Measurements from ENCODE around the gene SLC9C2. TPM values are rescaled to one million over a fixed set of nuclear protein-coding genes. Genes with fewer than 3 reads are reported as not detected.
A peak's percentile ranks its signal among the peaks of the same experiment; 100 is the strongest.
"Not testable (repeated sequence)": the region's sequence is repeated elsewhere in the genome, so short reads cannot be mapped to it uniquely, and the experiment has no call there.

The SLC9C2 gene
- total RNA-seq, 5 donors from 2014 or later (not counting 1 experiment from before 2014, with no cell fraction given), result not detected

GRCh38 chr1:173475564-173476196, 127.2 kb downstream of the SLC9C2 start:
- no peaks in the 10 kb centered on the region for H3K27me3 Mint-ChIP-seq
- WGBS (ENCODE audit: insufficient coverage), result 33% methylated on average over 4 of the region's 5 CpGs
- H3K27ac ChIP-seq (ENCODE audit: low read length), result peak overlapping the region; percentile 28
- H3K36me3 Mint-ChIP-seq, result peaks cover 39% of the 10 kb centered on the region
- peaks cover 24 to 34% of the 10 kb centered on the region in 2 experiments for H3K4me1 ChIP-seq (ENCODE audit: control insufficient read depth in 1 of 2, extremely low read depth in 1 of 2, insufficient read depth in 2 of 2, low read length in 2 of 2)
- ChIA-PET CTCF (interaction anchor here in 1 of 2 donors (0.6 to 2.1 kb wide), 3 partner anchors 46 to 742 kb away, joined by 3 to 7 read pairs (median 5); no protein-coding TSS in a partner anchor), POLR2A (no interaction called here)
- DNase-seq (peak in 1 of 35 experiments; percentile 11), ATAC-seq (replicated peaks in 1 of 4) (no peak)
- H3K4me3 Mint-ChIP-seq, result peak overlapping the region; percentile 84 to 90 (median 85)
- no peaks in the 10 kb centered on the region for H3K27me3 ChIP-seq (replicated peaks in 1 of 2; ENCODE audit: control insufficient read depth in 2 of 2, extremely low read depth in 1 of 2, insufficient read depth in 2 of 2, low read length in 1 of 2)
- peaks cover 0 to 5% of the 10 kb centered on the region in 2 donors for H3K36me3 ChIP-seq (ENCODE audit: control insufficient read depth in 2 of 2, extremely low read depth in 1 of 2, insufficient read depth in 1 of 2, low read length in 1 of 2)
- H3K9me3 ChIP-seq, result no peaks in the 10 kb centered on the region
- H3K4me3 ChIP-seq (ENCODE audit: control insufficient read depth in 1 of 2, extremely low read depth in 1 of 2, low read length in 1 of 2), result peak overlapping the region; percentile 80 to 92
- H3K27ac Mint-ChIP-seq, result peak overlapping the region; percentile 33 to 46
- peaks cover 0 to 8% (median 0%) of the 10 kb centered on the region in 3 donors for H3K9me3 Mint-ChIP-seq
- peaks cover 60 to 66% (median 63%) of the 10 kb centered on the region in 3 donors for H3K4me1 Mint-ChIP-seq

GRCh38 chr1:173474780-173475421, 128.0 kb downstream of the SLC9C2 start:
- Mint-ChIP-seq H3K27ac (peak overlapping the region; percentile 39 to 58), H3K9me3 (peaks cover 4 to 15% (median 7%) of the 10 kb centered on the region in 3 donors), H3K4me3 (peak overlapping the region; percentile 45 to 84 (median 64)), H3K36me3 (peaks cover 41% of the 10 kb centered on the region), H3K4me1 (peaks cover 55 to 60% (median 59%) of the 10 kb centered on the region in 3 donors)
- DNase-seq; POLR2A ChIA-PET; H3K27me3 Mint-ChIP-seq; H3K27ac ChIP-seq (ENCODE audit: low read length); H3K27me3 ChIP-seq (replicated peaks in 1 of 2; ENCODE audit: control insufficient read depth in 2 of 2, extremely low read depth in 1 of 2, insufficient read depth in 2 of 2, low read length in 1 of 2); H3K9me3 ChIP-seq; H3K4me3 ChIP-seq (ENCODE audit: control insufficient read depth in 1 of 2, extremely low read depth in 1 of 2, low read length in 1 of 2); H3K36me3 ChIP-seq (ENCODE audit: control insufficient read depth in 2 of 2, extremely low read depth in 1 of 2, insufficient read depth in 1 of 2, low read length in 1 of 2); ATAC-seq (replicated peaks in 1 of 4): not testable (repeated sequence)
- CTCF ChIA-PET, result interaction anchor here in 1 of 2 donors (2.1 kb wide), 1 partner anchor 45 kb away, joined by 7 read pairs; no protein-coding TSS in a partner anchor
- 98% methylated on average over 10 of the region's 17 CpGs for WGBS (ENCODE audit: insufficient coverage)
- peaks cover 24 to 34% of the 10 kb centered on the region in 2 experiments for H3K4me1 ChIP-seq (ENCODE audit: control insufficient read depth in 1 of 2, extremely low read depth in 1 of 2, insufficient read depth in 2 of 2, low read length in 2 of 2)

GRCh38 chr1:173474097-173474779, 128.6 kb downstream of the SLC9C2 start:
- Mint-ChIP-seq H3K9me3 (peaks cover 4 to 17% (median 9%) of the 10 kb centered on the region in 3 donors), H3K36me3 (peaks cover 43% of the 10 kb centered on the region), H3K4me3 (peak overlapping the region in 2 of 3 donors; percentile 19 to 84), H3K27me3 (no peaks in the 10 kb centered on the region), H3K4me1 (peaks cover 49 to 53% (median 53%) of the 10 kb centered on the region in 3 donors), H3K27ac (peak overlapping the region; percentile 44 to 52)
- DNase-seq, result no peak
- WGBS (ENCODE audit: insufficient coverage), result 100% methylated on average over 2 of the region's 5 CpGs
- ChIA-PET POLR2A (no interaction called here), CTCF (interaction anchor here in 1 of 2 donors (0.8 kb wide), 1 partner anchor 43 kb away, joined by 5 read pairs; no protein-coding TSS in a partner anchor)
- Histone ChIP-seq H3K4me1 (ENCODE audit: control insufficient read depth in 1 of 2, extremely low read depth in 1 of 2, insufficient read depth in 2 of 2, low read length in 2 of 2) (peaks cover 24 to 34% of the 10 kb centered on the region in 2 experiments), H3K27me3 (replicated peaks in 1 of 2; ENCODE audit: control insufficient read depth in 2 of 2, extremely low read depth in 1 of 2, insufficient read depth in 2 of 2, low read length in 1 of 2) (no peaks in the 10 kb centered on the region), H3K36me3 (ENCODE audit: control insufficient read depth in 2 of 2, extremely low read depth in 1 of 2, insufficient read depth in 1 of 2, low read length in 1 of 2) (no peaks in the 10 kb centered on the region), H3K9me3 (no peaks in the 10 kb centered on the region), H3K27ac (ENCODE audit: low read length) (no peak overlapping the region), H3K4me3 (ENCODE audit: control insufficient read depth in 1 of 2, extremely low read depth in 1 of 2, low read length in 1 of 2) (no peak overlapping the region)
- no peak for ATAC-seq (replicated peaks in 1 of 4)

GRCh38 chr1:173473599-173474011, 129.3 kb downstream of the SLC9C2 start:
- H3K36me3 Mint-ChIP-seq, result peaks cover 48% of the 10 kb centered on the region

GRCh38 chr1:173470608-173471007, 132.3 kb downstream of the SLC9C2 start:
- DNase-seq (no peak), ATAC-seq (replicated peaks in 1 of 4) (no peak)
- POLR2A ChIA-PET, result interaction anchor here in 1 of 2 donors (0.6 kb wide), 1 partner anchor 1033 kb away, joined by 12 read pairs; no protein-coding TSS in a partner anchor
- no peaks in the 10 kb centered on the region for H3K27me3 Mint-ChIP-seq
- Histone ChIP-seq H3K36me3 (ENCODE audit: control insufficient read depth in 2 of 2, extremely low read depth in 1 of 2, insufficient read depth in 1 of 2, low read length in 1 of 2) (no peaks in the 10 kb centered on the region), H3K4me1 (ENCODE audit: control insufficient read depth in 1 of 2, extremely low read depth in 1 of 2, insufficient read depth in 2 of 2, low read length in 2 of 2) (peaks cover 8 to 15% of the 10 kb centered on the region in 2 experiments), H3K4me3 (ENCODE audit: control insufficient read depth in 1 of 2, extremely low read depth in 1 of 2, low read length in 1 of 2) (no peak overlapping the region), H3K27me3 (replicated peaks in 1 of 2; ENCODE audit: control insufficient read depth in 2 of 2, extremely low read depth in 1 of 2, insufficient read depth in 2 of 2, low read length in 1 of 2) (no peaks in the 10 kb centered on the region), H3K9me3 (no peaks in the 10 kb centered on the region), H3K27ac (ENCODE audit: low read length) (no peak overlapping the region)
- no peak overlapping the region for H3K4me3 Mint-ChIP-seq
- peaks cover 26 to 41% (median 37%) of the 10 kb centered on the region in 3 donors for H3K4me1 Mint-ChIP-seq
- H3K9me3 Mint-ChIP-seq, result peaks cover 9 to 33% (median 26%) of the 10 kb centered on the region in 3 donors
- no peak overlapping the region for H3K27ac Mint-ChIP-seq
- WGBS (ENCODE audit: insufficient coverage), result 91% methylated on average over 2 of the region's 4 CpGs
- CTCF ChIA-PET, result no interaction called here
- H3K36me3 Mint-ChIP-seq, result peaks cover 72% of the 10 kb centered on the region

More at GRCh38 chr1:173473599-173474011, 129.3 kb downstream of the SLC9C2 start:
- Histone ChIP-seq H3K4me1 (ENCODE audit: control insufficient read depth in 1 of 2, extremely low read depth in 1 of 2, insufficient read depth in 2 of 2, low read length in 2 of 2) (peaks cover 23 to 34% of the 10 kb centered on the region in 2 experiments), H3K4me3 (ENCODE audit: control insufficient read depth in 1 of 2, extremely low read depth in 1 of 2, low read length in 1 of 2) (no peak overlapping the region), H3K9me3 (no peaks in the 10 kb centered on the region), H3K27me3 (replicated peaks in 1 of 2; ENCODE audit: control insufficient read depth in 2 of 2, extremely low read depth in 1 of 2, insufficient read depth in 2 of 2, low read length in 1 of 2) (no peaks in the 10 kb centered on the region), H3K27ac (ENCODE audit: low read length) (no peak overlapping the region), H3K36me3 (ENCODE audit: control insufficient read depth in 2 of 2, extremely low read depth in 1 of 2, insufficient read depth in 1 of 2, low read length in 1 of 2) (no peaks in the 10 kb centered on the region)
- Mint-ChIP-seq H3K9me3 (peaks cover 4 to 22% (median 13%) of the 10 kb centered on the region in 3 donors), H3K4me3 (peak overlapping the region in 1 of 3 donors; percentile 84), H3K4me1 (peaks cover 43 to 48% (median 47%) of the 10 kb centered on the region in 3 donors), H3K27ac (peak overlapping the region in 1 of 2 donors; percentile 44), H3K27me3 (no peaks in the 10 kb centered on the region)
- ATAC-seq (replicated peaks in 1 of 4) (no peak), DNase-seq (no peak)
- CTCF ChIA-PET, result interaction anchor here in 1 of 2 donors (0.8 to 1.3 kb wide), 2 partner anchors 43 to 44 kb away, joined by 5 read pairs; no protein-coding TSS in a partner anchor
- POLR2A ChIA-PET, result interaction anchor here in 1 of 2 donors (0.5 kb wide), 1 partner anchor 46 kb away, joined by 6 read pairs; no protein-coding TSS in a partner anchor
- WGBS (ENCODE audit: insufficient coverage), result 83% methylated on average over 2 of the region's 2 CpGs

GRCh38 chr1:173469656-173470055, 133.2 kb downstream of the SLC9C2 start:
- H3K4me1 Mint-ChIP-seq, result peaks cover 24 to 40% (median 36%) of the 10 kb centered on the region in 3 donors
- no peak overlapping the region for H3K27ac ChIP-seq (ENCODE audit: low read length)
- H3K27ac Mint-ChIP-seq, result no peak overlapping the region
- H3K36me3 ChIP-seq (ENCODE audit: control insufficient read depth in 2 of 2, extremely low read depth in 1 of 2, insufficient read depth in 1 of 2, low read length in 1 of 2), result no peaks in the 10 kb centered on the region
- ChIA-PET POLR2A (no interaction called here), CTCF (no interaction called here)
- H3K4me3 Mint-ChIP-seq, result no peak overlapping the region
- peaks cover 4 to 7% of the 10 kb centered on the region in 2 experiments for H3K4me1 ChIP-seq (ENCODE audit: control insufficient read depth in 1 of 2, extremely low read depth in 1 of 2, insufficient read depth in 2 of 2, low read length in 2 of 2)
- H3K9me3 Mint-ChIP-seq, result peaks cover 9 to 33% (median 26%) of the 10 kb centered on the region in 3 donors
- H3K9me3 ChIP-seq, result no peaks in the 10 kb centered on the region
- no peaks in the 10 kb centered on the region for H3K27me3 Mint-ChIP-seq
- no peak for ATAC-seq (replicated peaks in 1 of 4)
- no peaks in the 10 kb centered on the region for H3K27me3 ChIP-seq (replicated peaks in 1 of 2; ENCODE audit: control insufficient read depth in 2 of 2, extremely low read depth in 1 of 2, insufficient read depth in 2 of 2, low read length in 1 of 2)
- 94% methylated on average over 2 of the region's 3 CpGs for whole genome bisulfite sequencing (ENCODE audit: insufficient coverage)
- DNase-seq, result no peak
- no peak overlapping the region for H3K4me3 ChIP-seq (ENCODE audit: control insufficient read depth in 1 of 2, extremely low read depth in 1 of 2, low read length in 1 of 2)
- H3K36me3 Mint-ChIP-seq, result peaks cover 75% of the 10 kb centered on the region

All from T-cell (primary cell).